Right lobe of liver (tissue), 4 donors: ENCODE results near the gene RNF186.

ENCODE experiments used
- CTCF ChIP-seq, 4 donors: fragments of 200-600 bp in 3 of 4; fragments of 450-650 bp in 1 of 4; IDR thresholded peaks; one replicate each; pipeline versions ENCODE4 v1.5.1 to v1.8.0; 2016 to 2022; ENCODE audit warnings: antibody characterized with exemption in 4 of 4, mild to moderate bottlenecking in 2 of 4
- POLR2A ChIP-seq: fragments of 450-650 bp; IDR thresholded peaks from one replicate; pipeline ENCODE4 v1.6.1; 2017; ENCODE audit warnings: antibody characterized with exemption, mild to moderate bottlenecking
- donor health status: DM: no; HTN: no; CAD: no.
- donor health status: DM: no; HTN: no; CAD: no.
- donor health status: DM: no; HTN: yes; CAD: no.

GRCh38 chr1:19797827-19798226 is 17.3 kb downstream of the RNF186 start:
- TF ChIP-seq CTCF (IDR thresholded peaks at IDR 0.05) (no peak), POLR2A (no peak)
